HEK293 (cell line): ENCODE data around the gene CABLES2.

Source experiments
- CTCF ChIA-PET: fragments of 350-600 bp; formaldehyde crosslinking; extraction: SDS; loops from one replicate; lab custom pipeline; 2021; ENCODE audit warnings: antibody characterized with exemption; lab: Yijun Ruan, JAX
- POLR2A ChIA-PET: fragments of 300-600 bp; formaldehyde crosslinking; extraction: SDS; loops from one replicate; lab custom pipeline; 2020; ENCODE audit warnings: antibody characterized with exemption, inconsistent platforms; lab: Yijun Ruan, JAX
- H3K27ac ChIP-seq: fragments of 200-500 bp; sonication (Bioruptor generic); 2 replicates; pipeline ENCODE4 v1.5.1; 2014; ENCODE audit warnings: low read depth, low read length, control low read depth, inconsistent platforms; ENCODE audit errors: extremely low read depth
- H3K36me3 ChIP-seq, 2 experiments: fragments of 200-500 bp in 1 of 2; sonication (Bioruptor generic) in 1 of 2; 1 replicate in 1 of 2; 2 replicates in 1 of 2; pipeline ENCODE4 v1.5.1; 2014 to 2017; ENCODE audit warnings: inconsistent platforms in 2 of 2, low read length in 2 of 2; ENCODE audit not compliant: control insufficient read depth in 2 of 2, insufficient read depth in 1 of 2
- H3K4me1 ChIP-seq: fragments of 200-500 bp; sonication (Bioruptor generic); 2 replicates; pipeline ENCODE4 v1.5.1; 2014; ENCODE audit warnings: mild to moderate bottlenecking, low read length, inconsistent platforms; ENCODE audit not compliant: control insufficient read depth, insufficient read depth
- H3K4me3 ChIP-seq: 2 replicates; pipeline ENCODE4 v1.5.1; 2011; ENCODE audit warnings: low read depth, mild to moderate bottlenecking, control low read depth, low read length, moderate library complexity
- H3K9me3 ChIP-seq: fragments of 200-500 bp; sonication (Bioruptor generic); 2 replicates; pipeline ENCODE4 v1.5.1; 2014; ENCODE audit warnings: low read depth, low read length, inconsistent platforms; ENCODE audit not compliant: control insufficient read depth, insufficient read depth
- HOXA7 ChIP-seq: sonication (generic); formaldehyde crosslinking; IDR thresholded peaks from 2 replicates; pipeline ENCODE4 v1.8.1; 2022; ENCODE audit warnings: missing genetic modification reagents, borderline replicate concordance
- OSR2 ChIP-seq: fragments of 450-650 bp; formaldehyde crosslinking; IDR thresholded peaks from 2 replicates; pipeline ENCODE4 v1.5.1; 2016; ENCODE audit warnings: missing biosample characterization, missing genetic modification characterization
- SCRT2 ChIP-seq: fragments of 450-650 bp; formaldehyde crosslinking; IDR thresholded peaks from 2 replicates; pipeline ENCODE4 v1.5.1; 2016; ENCODE audit warnings: missing biosample characterization, missing genetic modification characterization
- ZBTB21 ChIP-seq: fragments of 450-650 bp; formaldehyde crosslinking; IDR thresholded peaks from 2 replicates; pipeline ENCODE4 v1.5.1; 2017; ENCODE audit warnings: missing biosample characterization, missing genetic modification characterization
- ZNF112 ChIP-seq: fragments of 450-650 bp; formaldehyde crosslinking; IDR thresholded peaks from 2 replicates; pipeline ENCODE4 v1.5.0; 2017; ENCODE audit warnings: missing biosample characterization, missing genetic modification characterization
- ZNF174 ChIP-seq: fragments of 450-650 bp; formaldehyde crosslinking; IDR thresholded peaks from 2 replicates; pipeline ENCODE4 v1.5.0; 2017; ENCODE audit warnings: missing biosample characterization, mild to moderate bottlenecking, missing genetic modification characterization
- ZNF266 ChIP-seq: fragments of 450-650 bp; formaldehyde crosslinking; IDR thresholded peaks from 2 replicates; pipeline ENCODE4 v1.5.1; 2016; ENCODE audit warnings: missing biosample characterization, missing genetic modification characterization, low read depth
- ZNF274 ChIP-seq, 2 experiments: fragments of 200-500 bp in 1 of 2; fragments of 450-650 bp in 1 of 2; sonication (Bioruptor generic) in 1 of 2; formaldehyde crosslinking in 1 of 2; IDR thresholded peaks; 2 replicates each; pipeline versions ENCODE4 v1.5.1 to v1.6.1; 2014 to 2016; ENCODE audit warnings: borderline replicate concordance in 1 of 2, inconsistent platforms in 1 of 2, low read length in 1 of 2, missing biosample characterization in 1 of 2, missing genetic modification characterization in 1 of 2
- ZNF488 ChIP-seq: fragments of 450-650 bp; formaldehyde crosslinking; IDR thresholded peaks from 2 replicates; pipeline ENCODE4 v1.5.1; 2016; ENCODE audit warnings: missing biosample characterization, missing genetic modification characterization
- ZNF555 ChIP-seq: fragments of 450-650 bp; formaldehyde crosslinking; conservative IDR thresholded peaks from 2 replicates; pipeline ENCODE4 v1.5.1; 2017; ENCODE audit warnings: missing biosample characterization, mild to moderate bottlenecking, missing genetic modification characterization, inconsistent platforms
- ZNF561 ChIP-seq: fragments of 450-650 bp; IDR thresholded peaks from 2 replicates; pipeline ENCODE4 v1.5.1; 2018; ENCODE audit warnings: missing biosample characterization, missing genetic modification characterization, borderline replicate concordance
- ZNF626 ChIP-seq: fragments of 450-650 bp; sonication (Bioruptor Pico); formaldehyde crosslinking; IDR thresholded peaks from 2 replicates; pipeline ENCODE4 v1.5.1; 2018; ENCODE audit warnings: missing biosample characterization, missing genetic modification characterization, inconsistent platforms
- ZNF645 ChIP-seq: fragments of 450-650 bp; formaldehyde crosslinking; IDR thresholded peaks from 2 replicates; pipeline ENCODE4; 2016; ENCODE audit warnings: missing biosample characterization, missing genetic modification characterization
- ZNF692 ChIP-seq: fragments of 450-650 bp; formaldehyde crosslinking; IDR thresholded peaks from 2 replicates; pipeline ENCODE4 v1.5.1; 2016; ENCODE audit warnings: missing biosample characterization, missing genetic modification characterization
- ZNF701 ChIP-seq: fragments of 450-650 bp; formaldehyde crosslinking; IDR thresholded peaks from 2 replicates; pipeline ENCODE4 v1.5.1; 2016; ENCODE audit warnings: missing biosample characterization, missing genetic modification characterization
- ZNF76 ChIP-seq: fragments of 450-650 bp; formaldehyde crosslinking; IDR thresholded peaks from 2 replicates; pipeline ENCODE4; 2016; ENCODE audit warnings: low read depth, missing biosample characterization, missing genetic modification characterization, borderline replicate concordance

The CABLES2 gene

DNA sequence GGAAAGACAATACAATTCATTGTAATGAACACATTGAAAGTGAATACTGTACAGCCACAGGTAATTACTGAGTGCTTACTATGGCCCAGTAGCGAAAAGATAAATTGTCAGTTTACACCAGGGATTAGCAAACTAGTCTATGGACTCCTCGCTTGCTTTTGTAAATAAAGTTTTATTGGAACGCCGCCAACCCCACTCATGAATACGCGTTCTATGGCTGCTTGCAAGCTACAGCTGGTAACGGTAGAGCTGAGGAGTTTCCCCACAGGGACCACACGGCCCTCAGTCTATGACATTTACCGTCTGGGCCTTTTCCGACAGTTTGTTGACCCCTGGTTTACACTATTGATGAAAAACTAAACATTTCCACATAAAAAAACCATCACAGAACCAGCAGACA lies 64.2 kb downstream of the CABLES2 start:
- ChIA-PET CTCF (interaction anchor here (0.6 kb wide), 2 partner anchors 40 to 1407 kb away, joined by 3 read pairs; no protein-coding TSS in a partner anchor), POLR2A (no interaction called here)
- Histone ChIP-seq H3K9me3 (no peaks in the 10 kb centered on the region), H3K4me3 (no peak overlapping the region), H3K4me1 (no peaks in the 10 kb centered on the region), H3K36me3 (peaks cover 5 to 65% of the 10 kb centered on the region in 2 experiments; a peak in 2 of 3 replicates), H3K27ac (no peak overlapping the region)
- TF ChIP-seq SCRT2 (tag by site-specific recombination), result 0 out of 2 replicates have a peak, but pooled peaks have one; percentile 31
- no peak for TF ChIP-seq ZNF174 (tag by site-specific recombination)
- peak; percentile 42; the same call in 1 of the 2 replicates for TF ChIP-seq OSR2 (tag by site-specific recombination)
- TF ChIP-seq HOXA7 (CRISPR knock-in tag), result no peak
- TF ChIP-seq ZNF561 (tag by site-specific recombination), result 0 out of 2 replicates have a peak, but pooled peaks have one; percentile 24
- TF ChIP-seq ZBTB21 (tag by site-specific recombination), result no peak

DNA sequence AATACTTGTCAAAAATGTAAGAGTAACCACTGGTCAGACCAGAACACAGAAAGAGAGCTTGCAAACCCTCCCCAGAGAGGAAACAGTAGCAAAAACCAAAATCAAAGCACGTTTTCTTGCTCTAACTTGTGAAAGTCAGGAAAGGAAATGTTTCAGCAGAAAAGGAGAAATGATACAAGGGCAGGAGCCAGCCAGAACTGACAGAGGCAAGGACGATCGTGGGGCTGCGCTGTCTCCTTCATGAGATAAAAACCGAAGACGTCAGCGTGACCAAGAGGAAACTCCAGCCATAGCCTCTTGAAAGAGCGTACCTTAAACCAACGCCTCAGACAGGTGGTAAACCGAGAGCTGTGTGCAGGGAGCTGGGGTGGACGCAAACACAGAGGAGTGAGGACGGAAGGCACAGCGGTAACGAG lies 67.4 kb downstream of the CABLES2 start:
- no peak for TF ChIP-seq ZNF626 (tag by site-specific recombination)
- no peak for TF ChIP-seq ZNF701 (tag by site-specific recombination)
- no peak for TF ChIP-seq ZNF488 (tag by site-specific recombination)
- no peak for TF ChIP-seq ZNF266 (tag by site-specific recombination)
- TF ChIP-seq ZNF274 (IDR thresholded peaks at IDR 0.05; ENCODE audit: low read length), result no peak
- TF ChIP-seq ZNF274 (tag by site-specific recombination; IDR thresholded peaks at IDR 0.05; ENCODE audit: borderline replicate concordance), result no peak
- TF ChIP-seq OSR2 (tag by site-specific recombination), result no peak
- TF ChIP-seq ZNF645 (tag by site-specific recombination), result no peak
- TF ChIP-seq ZNF555 (tag by site-specific recombination), result no peak
- TF ChIP-seq ZNF76, result no peak
- TF ChIP-seq ZNF112, result no peak
- no peak for TF ChIP-seq ZNF692 (tag by site-specific recombination)
- TF ChIP-seq HOXA7 (CRISPR knock-in tag), result no peak
- no peak overlapping the region for H3K4me3 ChIP-seq
- peaks cover 5 to 65% of the 10 kb centered on the region in 2 experiments; a peak in 2 of 3 replicates for H3K36me3 ChIP-seq
- POLR2A ChIA-PET, result interaction anchor here (0.6 to 0.7 kb wide), 3 partner anchors 10 to 26 kb away, joined by 3 read pairs; no protein-coding TSS in a partner anchor
- CTCF ChIA-PET, result interaction anchor here (1.1 kb wide), 1 partner anchor 25 kb away, joined by 4 read pairs; no protein-coding TSS in a partner anchor
- no peak overlapping the region for H3K27ac ChIP-seq
- H3K4me1 ChIP-seq, result no peaks in the 10 kb centered on the region
- H3K9me3 ChIP-seq, result no peaks in the 10 kb centered on the region
